SK-N-MC (cell line): ENCODE results near the gene EXOSC3.

ENCODE experiments used
- DNase-seq: peaks from one replicate; pipeline ENCODE4 v3.0.0-alpha.2; 2011; ENCODE audit warnings: low read depth, low spot score
- H3K27ac ChIP-seq: fragments of 200-600 bp; sonication (generic); 2 replicates; pipeline ENCODE4 v1.5.1; 2016; ENCODE audit warnings: mixed run types
- H3K36me3 ChIP-seq: fragments of 200-600 bp; sonication (generic); 2 replicates; pipeline ENCODE4 v1.6.1; 2017; ENCODE audit warnings: antibody characterized with exemption, low read length, mixed read lengths; ENCODE audit not compliant: insufficient read depth
- H3K4me3 ChIP-seq: fragments of 200-600 bp; sonication (generic); 2 replicates; pipeline ENCODE4 v1.5.1; 2016
- H3K9ac ChIP-seq: fragments of 200-600 bp; sonication (generic); 2 replicates; pipeline ENCODE4 v1.8.0; 2017; ENCODE audit warnings: mixed run types, mixed read lengths; ENCODE audit not compliant: insufficient read length
- H3K9me3 ChIP-seq: fragments of 200-600 bp; sonication (generic); 2 replicates; pipeline ENCODE4 v1.6.1; 2017; ENCODE audit warnings: low read depth, mild to moderate bottlenecking, antibody characterized with exemption, low read length, moderate library complexity, mixed read lengths
- EZH2 ChIP-seq: fragments of 200-600 bp; sonication (generic); IDR thresholded peaks from one replicate; pipeline ENCODE4 v1.6.1; 2017; ENCODE audit warnings: antibody characterized with exemption
- FOXP2 ChIP-seq: optimal IDR thresholded peaks from 2 replicates; pipeline ENCODE3; 2011; ENCODE audit warnings: mild to moderate bottlenecking, moderate library complexity; ENCODE audit not compliant: insufficient read depth; ENCODE audit errors: extremely low read length, control extremely low read depth
- POLR2AphosphoS5 ChIP-seq: IDR thresholded peaks from 2 replicates; pipeline ENCODE4 v1.6.1; 2012; ENCODE audit warnings: mild to moderate bottlenecking, low read depth, low read length, borderline replicate concordance

The EXOSC3 gene

DNA sequence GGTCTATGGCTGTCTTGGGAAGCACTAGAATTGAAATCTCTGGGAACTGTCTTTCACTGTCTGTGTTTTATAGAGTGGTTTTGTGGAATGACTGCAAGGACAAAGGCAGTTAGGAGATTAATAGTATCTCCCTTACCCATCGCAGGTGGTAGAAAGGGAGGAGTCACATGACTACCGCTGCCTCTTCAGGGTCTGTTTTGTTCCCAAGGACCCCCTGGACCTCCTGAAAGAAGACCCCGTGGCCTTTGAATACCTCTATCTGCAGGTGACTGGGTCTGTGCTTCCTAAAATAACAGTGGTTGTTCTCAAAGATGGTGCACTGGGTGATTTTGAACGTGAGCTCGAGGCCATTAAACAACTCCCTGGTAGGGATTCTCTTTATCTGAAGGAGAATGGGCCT, 54.0 kb downstream of the EXOSC3 start:
- TF ChIP-seq FOXP2 (no peak), EZH2 (no peak), POLR2AphosphoS5 (no peak)
- no peak overlapping the region for H3K4me3 ChIP-seq
- DNase-seq, result no peak

DNA sequence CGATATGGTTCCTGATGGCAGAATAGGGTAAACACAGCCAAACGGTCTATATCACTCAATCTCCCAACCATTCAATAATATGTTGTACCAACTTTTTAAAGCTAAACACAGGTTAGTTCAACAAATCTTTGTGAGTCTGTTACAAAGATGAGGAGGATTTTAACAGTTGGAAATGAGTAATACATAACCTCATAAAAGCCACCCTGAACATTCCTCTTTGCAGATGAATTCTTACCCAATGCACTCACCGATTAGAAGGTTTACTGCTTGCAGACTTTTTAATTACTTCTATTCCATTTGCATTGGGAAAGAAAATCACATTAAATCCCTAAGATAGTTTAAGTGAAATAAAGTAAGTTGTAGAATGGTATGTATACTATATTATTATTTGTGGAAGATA, 54.6 kb downstream of the EXOSC3 start:
- DNase-seq, result no peak
- H3K9ac ChIP-seq, result no peak overlapping the region
- no peak for TF ChIP-seq POLR2AphosphoS5
- no peak for TF ChIP-seq EZH2
- TF ChIP-seq FOXP2, result no peak
- H3K36me3 ChIP-seq, result no peaks in the 10 kb centered on the region
- H3K9me3 ChIP-seq, result no peaks in the 10 kb centered on the region
- no peak overlapping the region for H3K27ac ChIP-seq
- no peak overlapping the region for H3K4me3 ChIP-seq

More for the DNA sequence above, 54.0 kb downstream of the EXOSC3 start:
- Histone ChIP-seq H3K9me3 (no peaks in the 10 kb centered on the region), H3K27ac (no peak overlapping the region), H3K9ac (no peak overlapping the region), H3K36me3 (no peaks in the 10 kb centered on the region)
